Right forelimb (tissue), 1 donor: ENCODE results near the gene MRPS34.
"Not testable (repeated sequence)": the region's sequence is repeated elsewhere in the genome, so short reads cannot be mapped to it uniquely, and the experiment has no call there.

ENCODE experiments used
- DNase-seq: peaks from one replicate; pipeline ENCODE4 v3.0.0-alpha.2; 2018

Gene MRPS34

GRCh38 chr16:1772908-1773702 lies at the start of gene MRPS34:
TSS of gene MRPS34 (minus strand) at chr16:1773134. CDS start at chr16:1773119, 15 bp downstream.
- DNase-seq: peak; percentile 90

DNA sequence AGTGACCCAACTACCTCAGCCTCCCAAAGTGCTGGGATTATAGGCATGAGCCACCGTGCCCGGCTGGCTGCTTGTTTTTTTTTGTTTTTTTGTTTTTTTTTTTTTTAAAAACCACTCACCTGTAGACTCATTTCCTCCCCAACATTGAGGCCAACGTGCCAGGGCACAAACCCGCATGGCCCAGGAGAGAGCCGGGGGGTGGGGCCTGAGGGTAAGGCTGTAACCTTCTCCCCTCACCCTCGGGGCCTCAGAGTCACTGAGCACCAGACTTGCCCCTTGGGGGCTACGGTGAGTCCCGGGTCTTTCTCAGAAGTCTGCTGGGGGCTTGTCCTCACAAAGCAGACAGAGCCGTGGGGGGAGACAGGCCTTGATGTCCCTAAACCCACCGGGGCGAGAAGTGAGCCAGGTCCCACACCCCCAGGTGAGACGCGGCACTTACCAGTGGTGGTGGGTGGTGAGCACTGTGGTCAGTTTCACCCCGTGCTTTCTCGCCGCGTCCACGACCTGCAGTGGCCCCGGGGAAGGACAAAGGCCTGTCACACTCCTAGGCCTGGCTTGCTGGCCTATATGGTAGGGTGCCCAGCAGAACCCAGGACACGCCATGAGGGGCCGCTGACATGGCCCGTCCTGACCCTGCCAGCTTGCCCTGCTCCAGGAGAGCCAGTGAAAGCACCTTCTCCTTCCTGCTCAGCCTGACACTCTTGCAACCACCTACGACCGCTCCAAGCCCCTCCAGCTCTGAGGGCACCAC lies 49.1 kb upstream of the MRPS34 start:
- DNase-seq: no peak

GRCh38 chr16:1820946-1821290 lies 48.0 kb upstream of the MRPS34 start:
- no peak for DNase-seq

DNA sequence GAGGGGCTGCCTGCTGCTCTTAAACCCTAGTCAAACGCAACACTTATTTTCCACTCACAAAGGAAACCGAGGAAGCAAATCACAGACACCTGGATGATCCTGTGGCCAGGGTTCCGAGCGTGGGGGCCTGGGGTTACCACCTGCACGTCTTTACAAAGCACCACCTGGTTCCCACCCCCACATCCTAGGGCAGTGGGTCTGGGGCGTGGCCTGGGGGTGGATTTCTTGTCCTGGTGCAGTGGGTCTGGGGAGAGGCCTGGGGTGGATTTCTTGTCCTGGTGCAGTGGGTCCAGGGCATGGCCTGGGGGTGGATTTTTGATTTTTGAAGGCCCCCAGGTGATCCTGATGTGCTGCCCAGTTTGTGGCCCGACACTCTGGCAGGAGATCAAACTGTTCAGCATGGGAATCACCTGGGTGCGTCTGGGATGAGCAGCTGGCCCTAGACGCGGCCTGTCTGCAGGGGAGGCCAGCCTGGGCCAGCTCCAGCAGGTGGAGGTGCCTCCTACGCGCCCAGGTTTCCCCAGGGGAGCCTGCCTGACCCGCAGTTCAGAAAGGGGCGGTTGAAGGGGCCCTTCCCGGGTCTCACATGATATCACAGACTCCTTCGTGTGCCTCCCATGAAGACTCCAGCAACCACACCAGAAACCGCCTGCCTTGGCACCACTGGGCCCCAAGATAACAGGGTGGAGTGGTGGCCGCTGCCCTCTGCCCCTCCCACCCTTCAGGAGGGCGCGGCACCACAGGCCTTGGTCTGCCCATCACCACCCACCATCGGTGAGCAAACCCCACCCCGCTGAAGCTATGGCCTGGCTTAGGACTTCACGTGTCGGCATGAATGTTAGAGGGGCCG lies 47.4 kb upstream of the MRPS34 start:
- DNase-seq: no peak

DNA sequence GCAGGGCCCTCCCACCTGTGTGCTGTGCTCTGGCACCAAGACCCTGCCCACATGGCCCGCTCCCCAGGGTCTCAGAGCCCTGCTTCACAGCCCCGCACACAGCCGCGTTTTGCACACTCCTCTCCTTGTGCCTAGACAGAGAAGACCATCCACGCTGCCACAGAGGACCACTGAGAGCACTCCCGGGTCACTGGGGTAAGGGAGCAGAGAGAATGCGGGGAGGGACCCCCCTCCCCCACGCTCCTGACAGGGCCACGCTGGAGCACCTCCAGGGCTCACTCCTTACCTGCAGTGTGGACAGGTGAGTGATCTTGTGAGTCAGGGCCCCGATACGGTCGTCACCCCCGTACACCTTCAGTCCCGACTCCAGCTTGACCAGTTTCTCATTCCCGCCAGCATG lies 46.7 kb upstream of the MRPS34 start:
- no peak for DNase-seq

GRCh38 chr16:1818873-1819525 lies 46.1 kb upstream of the MRPS34 start:
- DNase-seq: no peak

GRCh38 chr16:1818204-1818872 lies 45.4 kb upstream of the MRPS34 start:
- no peak for DNase-seq

DNA sequence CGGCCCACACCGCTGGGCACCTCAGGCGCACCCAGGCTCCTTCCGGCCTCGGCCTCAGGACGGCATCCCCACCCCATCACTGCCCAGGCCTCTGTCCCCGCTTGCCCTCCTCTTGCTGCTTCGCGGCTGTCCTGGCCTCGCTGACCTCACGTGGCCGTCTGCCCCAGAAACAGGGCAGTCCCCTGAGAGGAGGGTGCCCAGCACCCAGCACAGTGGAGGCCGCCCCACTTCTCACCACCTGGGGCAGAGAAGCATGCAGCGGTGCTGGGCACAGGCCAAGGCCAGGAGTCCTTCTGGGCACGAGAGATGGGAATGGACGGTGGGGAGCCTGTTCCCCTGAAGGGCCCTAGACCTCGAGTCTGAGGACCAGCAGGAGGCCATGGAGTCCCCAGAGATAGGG lies 44.8 kb upstream of the MRPS34 start:
- DNase-seq: no peak

- DNase-seq: no peak
Measured at GRCh38 chr16:1817276-1817589, 44.3 kb upstream of the MRPS34 start.

GRCh38 chr16:1816396-1817275 lies 43.7 kb upstream of the MRPS34 start:
- no peak for DNase-seq

DNA sequence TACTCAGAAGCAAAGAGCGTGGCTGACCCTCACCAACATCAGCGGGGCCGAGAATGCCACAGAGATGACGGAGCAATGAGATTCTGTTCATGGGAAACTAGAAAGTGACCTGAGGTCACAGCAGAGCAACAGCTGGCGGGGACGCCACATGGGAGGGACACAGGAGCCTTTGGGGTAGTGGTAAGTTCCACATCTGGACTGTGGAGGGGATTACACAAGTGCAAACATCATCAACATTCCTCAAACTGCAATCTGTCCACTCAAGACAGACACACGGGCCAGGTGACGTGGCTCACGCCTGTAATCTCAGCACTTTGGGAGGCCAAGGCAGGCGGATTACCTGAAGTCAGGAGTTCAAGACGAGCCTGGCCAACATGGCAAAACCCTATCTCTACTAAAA lies 42.5 kb upstream of the MRPS34 start:
- DNase-seq: no peak

GRCh38 chr16:1812732-1813163 lies 39.8 kb upstream of the MRPS34 start:
- peak; percentile 61 for DNase-seq

DNA sequence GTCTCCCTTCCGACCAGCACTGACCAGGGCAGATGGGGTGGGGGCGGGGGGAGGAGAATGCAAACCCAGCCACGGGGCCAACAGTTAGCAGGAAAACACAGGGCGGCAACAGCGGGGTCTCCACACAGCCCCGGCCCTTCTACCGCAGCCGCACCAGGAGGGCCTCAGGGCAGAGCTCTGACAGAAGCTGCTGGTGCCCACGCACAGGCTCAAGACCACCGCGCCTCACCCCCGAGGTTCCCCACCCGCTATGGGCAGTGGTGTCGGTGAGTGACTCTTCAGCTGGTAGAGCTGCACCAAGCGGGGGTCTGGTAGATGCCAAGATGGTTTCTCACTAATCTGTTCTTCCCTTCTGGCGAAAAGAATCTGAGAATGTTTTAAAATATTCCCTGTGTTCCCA lies 37.6 kb upstream of the MRPS34 start:
- DNase-seq: no peak

DNA sequence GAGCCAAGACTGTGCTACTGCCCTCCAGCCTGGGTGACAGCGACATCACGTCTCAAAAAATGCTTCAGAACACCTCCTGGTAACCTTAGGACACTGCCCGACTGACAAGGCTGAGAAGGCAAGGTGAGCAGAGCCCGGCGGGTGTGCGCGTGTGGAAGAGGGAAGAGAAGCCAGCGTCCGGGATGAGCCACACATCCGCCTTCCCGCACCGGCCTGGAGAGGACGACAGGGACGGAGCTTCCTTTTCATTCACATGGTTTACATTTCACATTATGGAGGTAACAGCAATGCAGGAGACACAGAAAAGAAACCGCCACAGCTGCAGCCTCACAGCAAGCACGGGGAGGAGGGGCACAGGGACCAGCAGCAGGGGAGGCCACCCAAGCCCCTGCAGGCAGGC lies 37.2 kb upstream of the MRPS34 start:
- no peak for DNase-seq

- no peak for DNase-seq
Measured at GRCh38 chr16:1809281-1809801, 36.4 kb upstream of the MRPS34 start.

DNA sequence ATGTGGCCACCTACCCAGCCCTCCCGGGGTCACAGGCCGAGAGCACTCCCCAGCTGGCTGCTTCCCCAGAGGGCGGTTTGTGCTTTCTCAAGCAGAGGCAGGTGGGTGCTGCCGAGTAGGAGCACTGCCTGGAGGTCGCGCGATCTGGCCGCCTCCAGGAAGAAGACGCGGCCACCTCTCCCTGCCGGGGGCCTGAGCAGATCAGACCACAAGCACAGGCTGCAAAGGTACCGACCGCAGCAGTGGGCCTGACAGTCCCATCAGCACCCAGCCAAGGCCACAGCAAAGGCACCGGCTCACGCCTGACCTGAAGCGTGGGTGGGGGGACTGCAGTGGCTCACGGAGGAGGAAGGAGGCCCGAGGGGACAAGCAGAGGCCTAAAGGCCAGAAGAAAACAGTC lies 35.8 kb upstream of the MRPS34 start:
- no peak for DNase-seq

DNA sequence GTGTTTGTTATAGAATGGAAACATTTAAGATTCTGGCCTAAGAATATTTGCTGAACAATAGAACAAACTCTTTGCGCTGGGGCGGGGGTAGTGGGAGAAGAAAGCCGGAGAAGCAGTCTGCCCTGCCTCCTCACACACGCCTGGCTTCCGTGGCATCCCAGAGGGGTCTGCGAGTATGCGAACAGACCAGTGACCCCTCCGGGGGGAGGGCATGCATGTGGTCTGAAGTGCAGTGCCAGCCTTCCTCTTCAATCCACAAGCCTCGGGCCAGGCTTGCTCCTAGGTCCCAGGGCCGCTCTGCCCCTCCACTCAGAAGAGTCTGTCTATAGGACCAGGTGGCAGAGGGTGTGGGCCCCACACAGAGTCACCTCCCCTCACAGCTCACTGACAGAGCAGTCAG lies 34.7 kb upstream of the MRPS34 start:
- DNase-seq: no peak

- no peak for DNase-seq
Measured at GRCh38 chr16:1800701-1801100, 27.8 kb upstream of the MRPS34 start.

DNA sequence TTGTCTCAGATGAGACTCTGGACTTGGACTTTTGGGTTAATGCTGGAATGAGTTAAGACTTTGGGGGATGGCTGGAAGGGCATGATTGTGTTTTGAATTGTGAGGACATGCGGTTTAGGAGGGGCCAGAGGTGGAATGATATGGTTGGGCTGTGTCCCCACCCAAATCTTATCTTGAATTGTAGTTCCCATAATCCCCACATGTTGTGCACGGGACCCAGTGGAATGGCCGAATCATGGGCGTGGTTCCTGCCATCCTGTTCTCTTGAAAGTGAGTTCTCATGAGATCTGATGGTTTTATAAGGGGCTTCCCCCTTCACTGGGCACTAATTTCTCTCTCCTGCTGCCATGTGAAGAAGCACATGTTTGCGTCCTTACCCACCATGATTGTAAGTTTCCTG lies 26.3 kb upstream of the MRPS34 start:
- not testable (repeated sequence) for DNase-seq

DNA sequence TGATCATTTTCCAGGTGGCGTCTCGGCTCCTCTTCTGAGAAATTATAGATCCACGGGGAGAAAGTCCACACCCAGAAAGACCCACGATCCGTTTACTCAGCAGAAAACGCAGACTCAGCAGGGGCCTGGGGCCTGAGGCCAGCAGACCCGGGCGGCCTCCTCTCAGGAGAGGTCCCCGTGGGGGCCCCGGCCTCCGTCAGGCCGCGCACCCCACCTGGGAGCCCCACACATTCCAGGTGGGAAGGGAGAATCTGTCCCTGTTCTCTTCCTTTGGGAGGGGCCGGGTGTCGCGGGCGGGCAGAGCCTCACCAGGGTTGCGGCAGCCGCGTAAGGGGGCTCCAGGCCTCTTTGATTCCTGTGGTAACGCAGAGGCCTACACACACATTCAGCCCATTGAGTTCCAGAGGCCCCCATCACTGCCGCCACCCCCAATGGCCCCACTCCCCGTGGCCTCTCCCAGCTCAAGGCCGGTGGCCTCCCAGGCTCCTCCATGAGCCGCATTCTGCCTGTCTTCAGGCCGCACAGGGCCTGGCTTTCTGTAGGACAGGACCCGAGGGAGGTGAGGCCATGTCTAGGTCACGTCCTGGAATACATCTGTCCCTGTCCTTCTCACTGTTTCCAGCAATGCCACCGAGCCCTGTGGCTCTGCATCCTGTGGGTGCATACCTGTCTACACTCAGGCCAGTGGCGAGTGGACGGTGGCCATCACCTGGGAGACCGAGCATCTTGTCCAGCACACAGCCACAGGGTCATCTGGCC lies 22.2 kb upstream of the MRPS34 start:
- no peak for DNase-seq
